ENCODE data around the gene GIT1.

Gene GIT1

GRCh38 chr17:29549177-29549923 is 40.1 kb downstream of the GIT1 start:
- Histone ChIP-seq H3K18ac (ENCODE audit: low read depth in 1 of 2, low read length in 2 of 2) (no peak overlapping the region), H3K4me3 (ENCODE audit: insufficient read depth in 1 of 2, low read depth in 1 of 2, low read length in 2 of 2) (no peak overlapping the region), H3K79me1 (replicated peaks; ENCODE audit: low read length, poor library complexity, severe bottlenecking) (no peaks in the 10 kb centered on the region), H3K27ac (ENCODE audit: low read length, poor library complexity, severe bottlenecking) (no peak overlapping the region), H3K4me2 (ENCODE audit: low read length, poor library complexity, severe bottlenecking) (no peak overlapping the region), H2BK120ac (ENCODE audit: low read depth, low read length) (no peak overlapping the region), H3K4ac (ENCODE audit: low read depth in 1 of 2, low read length in 2 of 2) (no peak overlapping the region), H2AFZ (ENCODE audit: low read depth, low read length) (no peak overlapping the region), H2AK5ac (ENCODE audit: low read length, severe bottlenecking) (no peak overlapping the region), H4K8ac (ENCODE audit: low read length) (no peak overlapping the region), H3K4me1 (ENCODE audit: control insufficient read depth, insufficient read depth, low read depth, low read length) (no peaks in the 10 kb centered on the region), H3K36me3 (ENCODE audit: control insufficient read depth in 1 of 2, insufficient read depth in 2 of 2, low read depth in 1 of 2, low read length in 2 of 2) (peaks cover 0 to 40% of the 10 kb centered on the region in 2 experiments), H3K14ac (ENCODE audit: low read length in 2 of 2) (no peak overlapping the region), H2BK5ac (ENCODE audit: low read depth, low read length, poor library complexity, severe bottlenecking) (no peak overlapping the region), H2BK15ac (ENCODE audit: low read depth, poor library complexity, severe bottlenecking) (no peak overlapping the region), H2BK12ac (ENCODE audit: low read length in 2 of 2) (no peak overlapping the region), H3K23ac (ENCODE audit: low read length in 2 of 2) (no peak overlapping the region), H3K9me3 (ENCODE audit: control insufficient read depth, low read length) (no peaks in the 10 kb centered on the region), H4K91ac (ENCODE audit: low read length) (no peak overlapping the region), H3K27me3 (ENCODE audit: control insufficient read depth in 1 of 2, insufficient read depth in 1 of 2, low read length in 2 of 2) (no peaks in the 10 kb centered on the region), H3K9ac (ENCODE audit: low read length) (no peak overlapping the region)
- DNase-seq: peak; percentile 22
- WGBS: 78% methylated on average over 5 of the region's 5 CpGs

DNA sequence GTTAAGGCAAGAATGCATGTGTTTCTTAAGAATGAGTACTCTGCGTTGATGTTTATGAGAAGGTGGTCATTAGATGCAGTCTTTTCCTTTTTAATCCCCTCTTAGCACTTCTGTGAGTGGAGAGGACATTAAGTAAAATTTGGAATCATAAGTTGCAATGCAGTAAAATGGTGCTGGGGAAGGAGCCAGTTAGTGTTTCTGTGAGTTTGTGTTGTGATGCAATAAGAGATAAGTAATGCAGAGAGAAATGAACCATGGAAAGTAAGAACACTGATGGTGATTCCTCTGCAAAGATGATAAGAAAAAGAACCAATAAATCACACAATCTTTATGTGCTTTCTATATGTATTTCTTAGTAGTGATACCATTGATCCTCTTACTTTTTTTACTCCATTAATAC is 42.6 kb downstream of the GIT1 start:
- H3K4me2 ChIP-seq (ENCODE audit: low read length, poor library complexity, severe bottlenecking): no peak overlapping the region
- H3K14ac ChIP-seq (ENCODE audit: low read length in 2 of 2): no peak overlapping the region
- H2AFZ ChIP-seq (ENCODE audit: low read depth, low read length): no peak overlapping the region
- no peaks in the 10 kb centered on the region for H3K9me3 ChIP-seq (ENCODE audit: control insufficient read depth, low read length)
- H3K18ac ChIP-seq (ENCODE audit: low read depth in 1 of 2, low read length in 2 of 2): no peak overlapping the region
- no peak overlapping the region for H2BK5ac ChIP-seq (ENCODE audit: low read depth, low read length, poor library complexity, severe bottlenecking)
- DNase-seq: peak; percentile 17
- H3K36me3 ChIP-seq (ENCODE audit: control insufficient read depth in 1 of 2, insufficient read depth in 2 of 2, low read depth in 1 of 2, low read length in 2 of 2): peaks cover 11 to 64% of the 10 kb centered on the region in 2 experiments
- peaks cover 10% of the 10 kb centered on the region for H3K79me1 ChIP-seq (replicated peaks; ENCODE audit: low read length, poor library complexity, severe bottlenecking)
- H3K4me1 ChIP-seq (ENCODE audit: control insufficient read depth, insufficient read depth, low read depth, low read length): no peaks in the 10 kb centered on the region
- no peaks in the 10 kb centered on the region for H3K27me3 ChIP-seq (ENCODE audit: control insufficient read depth in 1 of 2, insufficient read depth in 1 of 2, low read length in 2 of 2)
- no peak overlapping the region for H3K9ac ChIP-seq (ENCODE audit: low read length)
- no peak overlapping the region for H2AK5ac ChIP-seq (ENCODE audit: low read length, severe bottlenecking)
- H2BK15ac ChIP-seq (ENCODE audit: low read depth, poor library complexity, severe bottlenecking): no peak overlapping the region
- no peak overlapping the region for H3K27ac ChIP-seq (ENCODE audit: low read length, poor library complexity, severe bottlenecking)
- no peak overlapping the region for H4K91ac ChIP-seq (ENCODE audit: low read length)
- no peak overlapping the region for H3K4ac ChIP-seq (ENCODE audit: low read depth in 1 of 2, low read length in 2 of 2)
- H2BK120ac ChIP-seq (ENCODE audit: low read depth, low read length): no peak overlapping the region
- H3K23ac ChIP-seq (ENCODE audit: low read length in 2 of 2): no peak overlapping the region
- 91% methylated on average over 1 of the region's 1 CpG for WGBS
- no peak overlapping the region for H4K8ac ChIP-seq (ENCODE audit: low read length)
- H2BK12ac ChIP-seq (ENCODE audit: low read length in 2 of 2): no peak overlapping the region
- H3K4me3 ChIP-seq (ENCODE audit: insufficient read depth in 1 of 2, low read depth in 1 of 2, low read length in 2 of 2): no peak overlapping the region

DNA sequence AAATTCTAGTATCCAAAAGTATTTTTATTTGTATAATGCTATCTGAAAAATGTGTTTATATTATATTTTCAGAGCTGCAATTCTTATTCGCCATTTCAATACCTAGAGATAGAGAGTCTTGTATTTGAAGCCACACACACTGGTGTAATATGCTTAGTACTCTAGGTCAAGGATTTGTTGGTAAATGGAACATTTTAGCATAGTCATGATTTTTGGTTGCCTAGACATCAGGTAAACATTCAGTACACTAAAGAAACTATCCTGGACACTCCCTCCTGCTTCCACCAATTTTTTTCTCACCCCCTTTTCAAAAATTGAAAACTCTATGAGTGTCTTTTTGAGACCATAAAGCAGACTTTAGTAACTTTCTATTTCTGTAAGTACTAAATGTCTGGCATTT is 43.4 kb downstream of the GIT1 start:
- Histone ChIP-seq H3K27ac (ENCODE audit: low read length, poor library complexity, severe bottlenecking) (no peak overlapping the region), H3K14ac (ENCODE audit: low read length in 2 of 2) (no peak overlapping the region), H2BK5ac (ENCODE audit: low read depth, low read length, poor library complexity, severe bottlenecking) (no peak overlapping the region), H3K4me1 (ENCODE audit: control insufficient read depth, insufficient read depth, low read depth, low read length) (no peaks in the 10 kb centered on the region), H2BK120ac (ENCODE audit: low read depth, low read length) (no peak overlapping the region), H2BK12ac (ENCODE audit: low read length in 2 of 2) (no peak overlapping the region), H3K79me1 (replicated peaks; ENCODE audit: low read length, poor library complexity, severe bottlenecking) (peaks cover 10% of the 10 kb centered on the region), H3K36me3 (ENCODE audit: control insufficient read depth in 1 of 2, insufficient read depth in 2 of 2, low read depth in 1 of 2, low read length in 2 of 2) (peaks cover 18 to 61% of the 10 kb centered on the region in 2 experiments), H3K4ac (ENCODE audit: low read depth in 1 of 2, low read length in 2 of 2) (no peak overlapping the region), H2BK15ac (ENCODE audit: low read depth, poor library complexity, severe bottlenecking) (no peak overlapping the region), H3K9me3 (ENCODE audit: control insufficient read depth, low read length) (no peaks in the 10 kb centered on the region), H2AFZ (ENCODE audit: low read depth, low read length) (no peak overlapping the region), H3K9ac (ENCODE audit: low read length) (no peak overlapping the region), H3K27me3 (ENCODE audit: control insufficient read depth in 1 of 2, insufficient read depth in 1 of 2, low read length in 2 of 2) (no peaks in the 10 kb centered on the region), H3K18ac (ENCODE audit: low read depth in 1 of 2, low read length in 2 of 2) (no peak overlapping the region), H4K91ac (ENCODE audit: low read length) (no peak overlapping the region), H4K8ac (ENCODE audit: low read length) (no peak overlapping the region), H3K4me2 (ENCODE audit: low read length, poor library complexity, severe bottlenecking) (no peak overlapping the region), H3K4me3 (ENCODE audit: insufficient read depth in 1 of 2, low read depth in 1 of 2, low read length in 2 of 2) (no peak overlapping the region), H3K23ac (ENCODE audit: low read length in 2 of 2) (no peak overlapping the region), H2AK5ac (ENCODE audit: low read length, severe bottlenecking) (no peak overlapping the region)
- no CpG with 5 or more reads among the region's 1 CpG for WGBS
- DNase-seq: peak; percentile 70

DNA sequence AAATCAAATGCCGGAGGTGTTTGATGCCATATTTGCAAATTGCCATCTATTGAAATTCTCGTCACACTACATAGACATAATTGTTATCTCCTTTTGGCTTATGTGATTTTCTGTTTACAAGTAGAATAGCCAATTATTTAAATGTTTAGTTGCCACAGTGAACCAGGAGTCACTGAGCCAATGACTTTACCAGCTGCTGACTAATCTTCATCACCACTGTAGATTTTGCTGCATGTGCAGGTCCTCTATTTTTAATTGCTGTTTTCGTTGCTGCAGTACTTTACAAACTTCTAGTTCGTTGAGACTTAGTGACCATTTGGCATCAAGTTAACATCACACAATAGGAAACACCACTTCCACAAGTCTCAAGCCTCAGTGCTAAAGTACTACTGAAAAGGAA is 45.4 kb downstream of the GIT1 start:
- Histone ChIP-seq H3K27me3 (ENCODE audit: control insufficient read depth in 1 of 2, insufficient read depth in 1 of 2, low read length in 2 of 2) (no peaks in the 10 kb centered on the region), H3K79me1 (replicated peaks; ENCODE audit: low read length, poor library complexity, severe bottlenecking) (peaks cover 16% of the 10 kb centered on the region), H4K8ac (ENCODE audit: low read length) (no peak overlapping the region), H2BK120ac (ENCODE audit: low read depth, low read length) (no peak overlapping the region), H3K36me3 (ENCODE audit: control insufficient read depth in 1 of 2, insufficient read depth in 2 of 2, low read depth in 1 of 2, low read length in 2 of 2) (peaks cover 26 to 72% of the 10 kb centered on the region in 2 experiments), H2AFZ (ENCODE audit: low read depth, low read length) (no peak overlapping the region), H3K4me1 (ENCODE audit: control insufficient read depth, insufficient read depth, low read depth, low read length) (no peaks in the 10 kb centered on the region), H3K27ac (ENCODE audit: low read length, poor library complexity, severe bottlenecking) (no peak overlapping the region), H3K23ac (ENCODE audit: low read length in 2 of 2) (no peak overlapping the region), H2BK15ac (ENCODE audit: low read depth, poor library complexity, severe bottlenecking) (no peak overlapping the region), H3K4ac (ENCODE audit: low read depth in 1 of 2, low read length in 2 of 2) (no peak overlapping the region), H3K9me3 (ENCODE audit: control insufficient read depth, low read length) (no peaks in the 10 kb centered on the region), H3K14ac (ENCODE audit: low read length in 2 of 2) (no peak overlapping the region), H2BK12ac (ENCODE audit: low read length in 2 of 2) (no peak overlapping the region), H4K91ac (ENCODE audit: low read length) (no peak overlapping the region), H2AK5ac (ENCODE audit: low read length, severe bottlenecking) (no peak overlapping the region), H3K9ac (ENCODE audit: low read length) (no peak overlapping the region), H3K18ac (ENCODE audit: low read depth in 1 of 2, low read length in 2 of 2) (no peak overlapping the region), H3K4me2 (ENCODE audit: low read length, poor library complexity, severe bottlenecking) (no peak overlapping the region), H2BK5ac (ENCODE audit: low read depth, low read length, poor library complexity, severe bottlenecking) (no peak overlapping the region), H3K4me3 (ENCODE audit: insufficient read depth in 1 of 2, low read depth in 1 of 2, low read length in 2 of 2) (no peak overlapping the region)
- WGBS: 100% methylated on average over 4 of the region's 4 CpGs
- no peak for DNase-seq
